ENCODE data around the gene LY6G6C. TPM values are rescaled to one million over a fixed set of nuclear protein-coding genes. Genes with fewer than 3 reads are reported as not detected.
A peak's percentile ranks its signal among the peaks of the same experiment; 100 is the strongest.

The LY6G6C gene
- total RNA-seq, 4 donors from 2014 or later, result 0.53 to 14.6 (median 2.4) TPM

DNA sequence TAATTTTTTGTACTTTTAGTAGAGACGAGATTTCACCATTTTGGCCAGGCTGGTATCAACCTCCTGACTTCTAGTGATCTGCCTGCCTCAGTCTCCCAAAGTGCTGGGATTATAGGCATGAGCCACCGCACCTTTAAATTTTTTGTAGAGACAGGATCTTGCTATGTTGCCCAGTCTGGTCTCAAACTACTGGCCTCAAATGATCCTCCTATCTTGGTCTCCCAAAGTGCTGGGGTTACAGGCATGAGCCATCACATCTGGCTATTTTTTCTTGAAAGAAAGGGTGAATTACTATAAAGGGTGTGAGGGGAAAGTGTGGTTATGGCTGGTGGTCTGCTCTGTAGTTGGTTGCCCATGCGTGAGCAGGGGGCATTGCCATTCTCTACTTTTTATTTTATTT is 13.3 kb downstream of the LY6G6C start:
- intact Hi-C loops (cut with DNase I), result no loop called here
- no peaks in the 10 kb centered on the region for H3K36me3 ChIP-seq
- no peaks in the 10 kb centered on the region for H3K9me3 ChIP-seq
- TF ChIP-seq POLR2A (IDR thresholded peaks at IDR 0.05), result no peak
- TF ChIP-seq, protein P1, sequence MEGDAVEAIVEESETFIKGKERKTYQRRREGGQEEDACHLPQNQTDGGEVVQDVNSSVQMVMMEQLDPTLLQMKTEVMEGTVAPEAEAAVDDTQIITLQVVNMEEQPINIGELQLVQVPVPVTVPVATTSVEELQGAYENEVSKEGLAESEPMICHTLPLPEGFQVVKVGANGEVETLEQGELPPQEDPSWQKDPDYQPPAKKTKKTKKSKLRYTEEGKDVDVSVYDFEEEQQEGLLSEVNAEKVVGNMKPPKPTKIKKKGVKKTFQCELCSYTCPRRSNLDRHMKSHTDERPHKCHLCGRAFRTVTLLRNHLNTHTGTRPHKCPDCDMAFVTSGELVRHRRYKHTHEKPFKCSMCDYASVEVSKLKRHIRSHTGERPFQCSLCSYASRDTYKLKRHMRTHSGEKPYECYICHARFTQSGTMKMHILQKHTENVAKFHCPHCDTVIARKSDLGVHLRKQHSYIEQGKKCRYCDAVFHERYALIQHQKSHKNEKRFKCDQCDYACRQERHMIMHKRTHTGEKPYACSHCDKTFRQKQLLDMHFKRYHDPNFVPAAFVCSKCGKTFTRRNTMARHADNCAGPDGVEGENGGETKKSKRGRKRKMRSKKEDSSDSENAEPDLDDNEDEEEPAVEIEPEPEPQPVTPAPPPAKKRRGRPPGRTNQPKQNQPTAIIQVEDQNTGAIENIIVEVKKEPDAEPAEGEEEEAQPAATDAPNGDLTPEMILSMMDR (IDR thresholded peaks at IDR 0.05), result no peak
- 83 to 100% methylated on average over 3 of the region's 3 CpGs for WGBS, 2 donors
- no peak overlapping the region for H3K27ac ChIP-seq
- H3K4me1 ChIP-seq, result peaks cover 6 to 37% (median 27%) of the 10 kb centered on the region in 3 donors
- no peak overlapping the region for H3K4me3 ChIP-seq
- no peak for DNase-seq
- H3K27me3 ChIP-seq, result no peaks in the 10 kb centered on the region

DNA sequence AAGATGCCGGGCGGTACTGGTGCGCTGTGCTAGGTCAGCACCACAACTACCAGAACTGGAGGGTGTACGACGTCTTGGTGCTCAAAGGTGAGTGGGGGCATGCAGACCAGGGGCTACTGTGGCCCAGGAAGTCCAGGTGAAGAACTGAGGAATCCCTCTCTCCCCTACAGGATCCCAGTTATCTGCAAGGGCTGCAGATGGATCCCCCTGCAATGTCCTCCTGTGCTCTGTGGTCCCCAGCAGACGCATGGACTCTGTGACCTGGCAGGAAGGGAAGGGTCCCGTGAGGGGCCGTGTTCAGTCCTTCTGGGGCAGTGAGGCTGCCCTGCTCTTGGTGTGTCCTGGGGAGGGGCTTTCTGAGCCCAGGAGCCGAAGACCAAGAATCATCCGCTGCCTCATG is 13.8 kb downstream of the LY6G6C start:
- H3K36me3 ChIP-seq, result no peaks in the 10 kb centered on the region
- no peak for DNase-seq
- no peak overlapping the region for H3K27ac ChIP-seq
- intact Hi-C loops (cut with DNase I), result no loop called here
- TF ChIP-seq POLR2A (IDR thresholded peaks at IDR 0.05), result no peak
- TF ChIP-seq, protein P1 (IDR thresholded peaks at IDR 0.05), result no peak
- WGBS, 2 donors, result 85% methylated on average over 4 of the region's 10 CpGs; no CpG with 5 or more reads in 1 of the 2 donors
- H3K4me1 ChIP-seq, result peaks cover 6 to 31% (median 21%) of the 10 kb centered on the region in 3 donors
- no peak overlapping the region for H3K4me3 ChIP-seq
- no peaks in the 10 kb centered on the region for H3K9me3 ChIP-seq
- H3K27me3 ChIP-seq, result no peaks in the 10 kb centered on the region

DNA sequence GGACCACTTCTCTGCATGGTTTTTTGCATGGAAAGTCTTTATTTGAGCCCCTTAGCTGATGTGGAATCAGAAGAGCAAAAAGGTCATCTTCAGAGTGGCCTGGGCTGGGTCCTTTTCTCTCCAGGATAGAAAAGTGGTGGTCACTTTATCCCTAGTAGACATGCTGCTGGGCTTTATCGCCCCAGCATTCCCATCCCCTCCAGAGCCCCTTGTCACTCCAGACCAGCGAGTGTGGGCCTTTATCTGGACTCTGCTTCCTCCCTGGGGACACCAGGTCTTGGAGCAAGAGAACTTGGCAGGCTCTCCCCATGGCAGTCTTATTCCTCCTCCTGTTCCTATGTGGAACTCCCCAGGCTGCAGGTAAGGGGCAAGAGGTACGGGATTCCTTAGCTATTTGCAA is 14.9 kb downstream of the LY6G6C start, which contains the start of gene LY6G6F:
LY6G6F (plus strand) TSS at position 268 of the 400 bp plus-strand sequence; CDS start at position 309, 41 bp downstream.
- intact Hi-C loops (cut with DNase I), result no loop called here
- peaks cover 13 to 30% (median 20%) of the 10 kb centered on the region in 3 donors for H3K4me1 ChIP-seq
- 63% methylated on average over 3 of the region's 3 CpGs; no CpG with 5 or more reads in 1 of the 2 donors for WGBS, 2 donors
- peaks cover 0 to under 1% (median 0%) of the 10 kb centered on the region in 3 donors for H3K36me3 ChIP-seq
- H3K9me3 ChIP-seq, result no peaks in the 10 kb centered on the region
- no peak for DNase-seq
- no peak within 1 kb of the TSS for H3K4me3 ChIP-seq
- TF ChIP-seq, protein P1 (IDR thresholded peaks at IDR 0.05), result no peak
- TF ChIP-seq POLR2A (IDR thresholded peaks at IDR 0.05), result no peak
- no peak within 1 kb of the TSS for H3K27ac ChIP-seq
- no peaks in the 10 kb centered on the region for H3K27me3 ChIP-seq

DNA sequence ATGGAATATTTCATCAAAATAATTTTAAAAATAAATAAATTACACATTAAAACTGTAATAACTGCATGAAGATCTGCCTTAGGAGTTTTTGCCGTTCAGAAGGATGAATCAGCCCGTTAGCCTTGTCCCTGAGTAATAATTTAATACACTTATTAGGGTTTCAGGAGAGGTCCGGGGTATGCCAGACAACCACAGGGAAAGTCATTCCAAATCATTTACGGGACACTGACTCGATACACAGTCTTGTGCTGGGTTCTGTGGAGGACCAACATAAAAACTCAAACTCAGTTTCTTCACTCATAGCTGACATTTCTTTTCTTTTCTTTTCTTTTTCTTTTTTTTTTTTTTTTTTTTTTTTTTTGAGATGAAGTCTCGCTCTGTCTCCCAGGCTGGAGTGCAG is 15.6 kb downstream of the LY6G6C start:
- Histone ChIP-seq H3K4me3 (no peak overlapping the region), H3K36me3 (peaks cover 0 to 4% (median 0%) of the 10 kb centered on the region in 3 donors), H3K9me3 (no peaks in the 10 kb centered on the region), H3K27me3 (no peaks in the 10 kb centered on the region), H3K27ac (no peak overlapping the region), H3K4me1 (peaks cover 16 to 30% (median 20%) of the 10 kb centered on the region in 3 donors)
- 77 to 87% methylated on average over 5 of the region's 6 CpGs for WGBS, 2 donors
- intact Hi-C loops (cut with DNase I), result no loop called here
- TF ChIP-seq, protein P1 (IDR thresholded peaks at IDR 0.05), result no peak
- no peak for TF ChIP-seq POLR2A (IDR thresholded peaks at IDR 0.05)
- DNase-seq, result no peak

DNA sequence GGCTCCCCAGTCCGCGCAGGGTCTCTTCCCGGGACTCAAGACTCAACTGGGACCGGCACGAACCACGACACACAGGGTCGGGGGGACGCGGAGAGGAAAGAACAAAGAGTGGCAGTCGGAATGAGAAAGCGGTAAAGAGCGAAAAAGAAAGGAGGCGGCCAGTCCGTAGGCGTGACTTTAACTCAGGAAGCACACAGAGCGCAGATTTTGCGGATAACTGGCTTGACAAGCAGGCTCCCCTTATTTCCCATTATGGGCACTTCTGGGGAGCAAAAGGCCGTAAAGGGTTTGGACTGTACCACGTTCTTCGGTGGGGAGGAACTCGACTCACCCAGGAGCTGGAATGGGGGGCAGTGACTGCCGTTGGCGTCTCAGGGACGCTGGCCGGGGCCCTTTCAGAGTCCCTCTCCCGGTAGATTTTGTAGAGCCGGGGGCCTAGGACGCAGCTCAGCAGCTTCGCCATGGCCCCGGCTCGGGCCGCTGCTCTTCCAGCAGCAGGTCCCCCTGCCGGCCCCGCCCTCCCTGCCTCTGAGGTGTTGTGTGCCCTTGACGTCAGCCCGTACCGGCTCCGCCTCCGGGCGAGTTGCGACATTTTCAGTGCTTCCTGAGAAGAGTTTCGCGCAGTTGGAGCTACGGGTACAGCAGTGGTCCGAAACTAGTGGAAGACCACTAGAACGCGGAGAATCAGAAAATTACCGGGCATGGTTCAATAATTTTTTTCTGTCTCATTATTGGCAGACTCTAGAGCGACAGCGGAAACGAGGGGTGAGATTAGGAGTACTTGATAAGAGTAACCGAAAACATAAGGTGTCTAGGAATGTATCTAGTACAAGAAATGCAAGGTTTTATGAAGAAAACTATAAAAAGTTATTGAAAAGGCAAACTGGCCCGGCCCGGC is 18.5 kb downstream of the LY6G6C start, which contains the start of gene ABHD16A:
ABHD16A (minus strand) TSS at position 506 of the 898 bp plus-strand sequence; CDS start at position 463, 43 bp downstream.
- intact Hi-C loops (cut with DNase I), result no loop called here

More for the DNA sequence above, 18.5 kb downstream of the LY6G6C start, which contains the start of gene ABHD16A:
- DNase-seq, result peak; percentile 88
- WGBS, 2 donors, result 0 to 1% methylated on average over 24 to 42 of the region's 54 CpGs
- peak within 1 kb of the TSS; percentile 64 to 96 (median 81) for H3K4me3 ChIP-seq
- H3K4me1 ChIP-seq, result peaks cover 14 to 43% (median 21%) of the 10 kb centered on the region in 3 donors
- H3K36me3 ChIP-seq, result peaks cover 0 to 32% (median 4%) of the 10 kb centered on the region in 3 donors
- H3K9me3 ChIP-seq, result no peaks in the 10 kb centered on the region
- no peaks in the 10 kb centered on the region for H3K27me3 ChIP-seq
- peak in 3 of 4 donors; percentile 93 to 99 (median 98) for TF ChIP-seq POLR2A (IDR thresholded peaks at IDR 0.05)
- TF ChIP-seq, protein P1 (IDR thresholded peaks at IDR 0.05), result peak in 4 of 6 experiments; percentile 25 to 42 (median 34)
- H3K27ac ChIP-seq, result peak within 1 kb of the TSS; percentile 96 to 99 (median 99)
